ENCODE results near the gene ABHD14A. TPM values are rescaled to one million over a fixed set of nuclear protein-coding genes. Genes with fewer than 3 reads are reported as not detected.

ABHD14A gene
- total RNA-seq, 4 donors from 2014 or later: 10.0 to 22.3 (median 15.8) TPM

- H3K4me1 ChIP-seq: peaks cover 73 to 81% (median 76%) of the 10 kb centered on the region in 4 donors
- TF ChIP-seq POLR2AphosphoS5 (IDR thresholded peaks at IDR 0.05) (no peak), CTCF (IDR thresholded peaks at IDR 0.05) (no peak), POLR2A (IDR thresholded peaks at IDR 0.05; ENCODE audit: low read depth) (no peak), EP300 (IDR thresholded peaks at IDR 0.05) (no peak)
- peak overlapping the region; percentile 59 to 71 (median 66) for H3K27ac ChIP-seq (replicated peaks in 1 of 4)
- no peaks in the 10 kb centered on the region for H3K36me3 ChIP-seq
- H3K4me3 ChIP-seq: peak overlapping the region in 3 of 4 donors; percentile 8 to 22 (median 22)
- H3K9me3 ChIP-seq: no peaks in the 10 kb centered on the region
- WGBS: 84% methylated on average over 3 of the region's 3 CpGs
- H3K27me3 ChIP-seq: no peaks in the 10 kb centered on the region
- DNase-seq (ENCODE audit: extremely low spot score): no peak
- intact Hi-C loops (cut with DNase I): no loop called here
Measured at GRCh38 chr3:52023101-52023770, 48.4 kb downstream of the ABHD14A start.

- peak overlapping the region; percentile 18 to 59 (median 28) for H3K27ac ChIP-seq (replicated peaks in 1 of 4)
- WGBS: 83% methylated on average over 4 of the region's 8 CpGs
- DNase-seq (ENCODE audit: extremely low spot score): no peak
- no peaks in the 10 kb centered on the region for H3K36me3 ChIP-seq
- H3K4me1 ChIP-seq: peaks cover 69 to 81% (median 71%) of the 10 kb centered on the region in 4 donors
- H3K27me3 ChIP-seq: no peaks in the 10 kb centered on the region
- TF ChIP-seq POLR2AphosphoS5 (IDR thresholded peaks at IDR 0.05): no peak
- no peak for TF ChIP-seq CTCF (IDR thresholded peaks at IDR 0.05)
- TF ChIP-seq EP300 (IDR thresholded peaks at IDR 0.05): no peak
- no peak for TF ChIP-seq POLR2A (IDR thresholded peaks at IDR 0.05; ENCODE audit: low read depth)
- peak overlapping the region in 1 of 4 donors; percentile 1 for H3K4me3 ChIP-seq
- intact Hi-C loops (cut with DNase I): no loop called here
- H3K9me3 ChIP-seq: no peaks in the 10 kb centered on the region
Measured at GRCh38 chr3:52023860-52024764, 49.2 kb downstream of the ABHD14A start.

- Histone ChIP-seq H3K27me3 (no peaks in the 10 kb centered on the region), H3K27ac (replicated peaks in 1 of 4) (no peak overlapping the region), H3K4me3 (no peak overlapping the region), H3K9me3 (no peaks in the 10 kb centered on the region), H3K4me1 (peaks cover 61 to 73% (median 63%) of the 10 kb centered on the region in 4 donors), H3K36me3 (no peaks in the 10 kb centered on the region)
- intact Hi-C loops (cut with DNase I): no loop called here
- DNase-seq (ENCODE audit: extremely low spot score): no peak
- TF ChIP-seq POLR2AphosphoS5 (IDR thresholded peaks at IDR 0.05) (no peak), POLR2A (IDR thresholded peaks at IDR 0.05; ENCODE audit: low read depth) (no peak), CTCF (IDR thresholded peaks at IDR 0.05) (no peak), EP300 (IDR thresholded peaks at IDR 0.05) (no peak)
- WGBS: 85% methylated on average over 6 of the region's 6 CpGs
Measured at GRCh38 chr3:52024765-52025452, 50.0 kb downstream of the ABHD14A start.

GRCh38 chr3:52025453-52025852, 50.6 kb downstream of the ABHD14A start:
- peaks cover 55 to 68% (median 58%) of the 10 kb centered on the region in 4 donors for H3K4me1 ChIP-seq
- no peaks in the 10 kb centered on the region for H3K9me3 ChIP-seq
- TF ChIP-seq POLR2AphosphoS5 (IDR thresholded peaks at IDR 0.05) (no peak), EP300 (IDR thresholded peaks at IDR 0.05) (no peak), POLR2A (IDR thresholded peaks at IDR 0.05; ENCODE audit: low read depth) (no peak), CTCF (IDR thresholded peaks at IDR 0.05) (no peak)
- H3K4me3 ChIP-seq: no peak overlapping the region
- 79% methylated on average over 5 of the region's 7 CpGs for WGBS
- H3K36me3 ChIP-seq: no peaks in the 10 kb centered on the region
- no peak overlapping the region for H3K27ac ChIP-seq (replicated peaks in 1 of 4)
- intact Hi-C loops (cut with DNase I): no loop called here
- H3K27me3 ChIP-seq: no peaks in the 10 kb centered on the region
- DNase-seq (ENCODE audit: extremely low spot score): no peak

All from esophagus muscularis mucosa (tissue), 4 donors.